LNCAP (cell line): ENCODE measurements around the gene MYO15A.

Experiments used
- CTCF ChIP-seq: fragments of 450-650 bp; IDR thresholded peaks from 2 replicates; pipeline ENCODE4 v1.5.1; 2017; ENCODE audit warnings: mild to moderate bottlenecking

MYO15A gene

GRCh38 chr17:18226284-18226945 is 117.9 kb downstream of the MYO15A start:
- TF ChIP-seq CTCF = no peak

- no peak for TF ChIP-seq CTCF
These were observed 119.1 kb downstream of the MYO15A start for GRCh38 chr17:18227635-18228034.

- TF ChIP-seq CTCF = no peak
These were observed 119.7 kb downstream of the MYO15A start for GRCh38 chr17:18228176-18228682.

- no peak for TF ChIP-seq CTCF
These were observed 120.7 kb downstream of the MYO15A start for GRCh38 chr17:18229254-18229653.
